Measurements from ENCODE around the gene CYP4F8.
"Not testable (repeated sequence)": the region's sequence is repeated elsewhere in the genome, so short reads cannot be mapped to it uniquely, and the experiment has no call there.

- TF ChIP-seq CTCF, POLR2A (IDR thresholded peaks at IDR 0.05): not testable (repeated sequence)
Measured at GRCh38 chr19:15679865-15680264, 64.8 kb downstream of the CYP4F8 start.

Data from Peyer's patch (tissue), 4 donors.